T1000 (cell line): ENCODE data around the gene CLEC20A.

ENCODE experiments used
- DNase-seq: peaks from one replicate; lab custom pipeline; 2025; ENCODE audit warnings: mixed read lengths; lab: John Stamatoyannopoulos, UW

CLEC20A gene

DNA sequence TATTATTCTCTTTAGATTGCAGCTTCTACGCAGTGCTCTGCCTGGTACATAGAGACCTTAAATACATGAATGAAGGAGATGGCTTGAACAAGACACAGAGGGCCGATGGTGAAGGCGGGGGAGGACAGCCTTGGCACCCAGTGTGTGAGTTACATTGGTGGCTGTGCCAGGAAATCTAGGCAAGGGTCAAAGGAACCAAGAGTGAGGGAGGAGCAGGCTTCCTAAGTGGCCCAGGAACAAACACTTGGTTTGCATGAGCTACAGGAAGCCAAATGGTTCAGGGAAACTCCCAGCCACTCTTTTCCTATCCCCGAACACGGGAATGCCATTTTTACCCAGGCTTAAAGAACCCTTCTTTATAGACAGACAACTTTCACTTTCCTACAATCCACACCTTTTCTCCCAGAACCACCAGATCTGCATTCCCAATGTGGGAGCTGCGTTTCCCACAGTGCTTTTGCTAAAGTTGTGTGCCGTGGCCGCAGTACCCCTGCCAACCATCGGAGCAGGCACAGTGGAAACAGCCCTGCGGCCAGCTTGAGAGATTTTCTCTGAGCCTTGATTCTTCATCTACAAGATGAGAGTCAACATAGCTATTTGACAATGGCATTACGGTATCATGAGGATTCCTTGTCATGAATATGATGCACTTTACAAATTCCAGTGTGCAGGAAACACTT, 3.5 kb upstream of the CLEC20A start:
- no peak for DNase-seq

DNA sequence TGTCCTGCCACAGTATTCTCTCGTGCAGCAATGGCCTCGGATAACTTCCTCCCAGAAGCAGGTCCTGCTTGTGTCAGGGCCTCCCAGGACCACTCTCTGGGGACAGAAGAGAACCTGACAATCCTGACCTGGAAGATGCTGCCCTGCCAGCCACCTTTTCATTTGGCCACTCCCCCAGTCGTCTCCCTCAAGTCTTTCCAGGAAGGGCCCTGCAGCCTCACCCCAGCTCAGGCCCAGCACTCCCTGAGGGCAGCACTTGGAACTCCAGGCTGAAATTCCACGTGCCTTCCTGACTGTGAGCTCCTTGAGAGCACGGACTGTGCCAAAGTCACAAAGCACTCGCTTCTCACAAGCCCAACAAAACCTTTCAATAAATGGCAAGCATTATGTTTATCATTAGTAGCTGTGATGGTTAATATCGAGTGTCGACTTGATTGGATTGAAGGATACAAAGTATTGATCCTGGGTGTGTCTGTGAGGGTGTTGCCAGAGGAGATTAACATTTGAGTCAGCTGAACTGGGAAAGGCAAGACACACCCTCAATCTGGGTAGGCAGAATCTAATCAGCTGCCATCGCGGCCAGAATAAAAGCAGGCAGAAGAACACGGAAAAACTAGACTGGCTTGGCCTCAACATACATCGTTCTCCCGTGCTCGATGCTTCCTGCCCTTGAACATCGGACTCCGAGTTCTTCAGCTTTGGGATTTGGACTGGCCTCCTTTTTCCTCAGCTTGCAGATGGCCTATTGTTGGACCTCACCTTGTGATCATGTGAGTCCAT, 2.3 kb upstream of the CLEC20A start:
- DNase-seq, result no peak

DNA sequence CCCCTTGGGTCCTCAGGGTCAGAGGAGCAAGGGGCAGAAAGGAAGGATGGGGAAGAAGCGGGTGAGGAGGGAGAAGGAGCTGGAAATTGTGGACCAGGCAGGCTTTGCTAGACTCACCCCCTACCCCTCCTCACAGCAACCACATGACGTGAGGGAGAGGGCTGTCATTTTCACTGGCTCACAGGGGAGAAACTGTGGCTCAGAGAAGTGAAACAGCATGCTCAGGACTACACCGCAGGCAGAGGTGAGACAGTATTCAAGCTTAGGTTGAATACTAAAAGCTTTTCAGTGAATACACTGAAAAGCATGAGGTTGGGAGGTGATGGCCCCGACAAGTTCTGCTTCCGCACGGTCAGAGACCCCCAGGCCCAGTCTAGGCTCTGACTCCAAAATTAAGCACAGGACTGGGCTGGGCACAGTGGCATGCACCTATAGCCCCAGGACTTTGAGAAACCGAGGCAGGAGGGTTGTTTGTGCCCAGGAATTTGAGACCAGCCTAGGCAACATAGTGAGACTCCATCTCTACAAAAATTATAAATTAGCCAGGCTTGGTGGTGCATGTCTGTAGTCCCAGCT, 1.2 kb upstream of the CLEC20A start:
- DNase-seq, result no peak

DNA sequence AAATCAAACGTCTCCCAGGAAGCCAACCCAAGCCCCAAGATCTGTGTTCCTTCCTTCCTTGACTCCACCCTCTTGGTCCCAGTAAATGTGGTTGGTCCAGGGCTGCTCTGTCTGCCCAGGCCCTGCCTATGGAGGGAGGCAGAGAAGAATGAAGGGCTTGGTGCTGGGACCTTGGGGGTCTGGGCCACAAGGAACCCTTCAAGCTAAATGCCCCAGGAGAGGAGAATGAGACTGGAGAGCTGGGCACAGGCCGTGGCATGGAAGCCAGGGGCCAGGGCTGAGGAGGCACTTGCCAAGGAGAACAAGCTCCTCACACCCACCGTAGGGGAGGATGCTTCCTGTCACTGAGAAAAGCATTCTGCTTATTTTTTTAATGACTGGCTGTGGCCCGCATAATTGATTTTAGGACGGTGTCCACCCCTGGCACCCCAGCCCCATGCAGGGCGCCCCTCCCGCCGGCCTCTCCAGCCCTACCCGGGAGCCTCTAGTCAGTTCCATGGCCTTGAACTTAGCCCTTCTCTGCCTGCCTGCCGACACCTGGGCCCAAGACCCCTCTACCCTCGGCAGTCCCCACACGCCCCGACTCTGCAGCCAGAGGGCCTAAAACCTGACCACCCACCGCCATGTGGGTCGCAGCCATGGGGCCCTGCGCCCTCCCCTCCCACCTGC, 889 bp downstream of the CLEC20A start:
- DNase-seq, result no peak

DNA sequence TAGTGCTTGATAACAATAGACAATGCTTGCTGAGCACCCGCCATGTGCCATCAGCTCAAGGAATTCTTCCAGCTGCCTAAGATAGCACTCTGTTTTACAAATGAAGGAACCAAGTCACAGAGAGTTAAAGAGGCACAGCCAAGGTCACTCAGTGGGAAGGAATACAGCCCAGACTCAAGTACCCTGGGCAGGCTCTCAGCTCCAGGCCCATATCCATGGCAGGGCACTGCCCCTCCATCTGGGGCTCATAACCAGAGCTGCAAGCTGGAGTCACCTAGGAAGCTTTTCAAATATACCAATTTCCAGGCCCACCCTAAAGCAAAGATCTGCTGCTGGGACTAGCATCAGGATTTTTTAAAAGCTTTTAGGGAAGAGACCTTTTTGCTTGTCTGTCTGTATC, 1.6 kb downstream of the CLEC20A start:
- no peak for DNase-seq

DNA sequence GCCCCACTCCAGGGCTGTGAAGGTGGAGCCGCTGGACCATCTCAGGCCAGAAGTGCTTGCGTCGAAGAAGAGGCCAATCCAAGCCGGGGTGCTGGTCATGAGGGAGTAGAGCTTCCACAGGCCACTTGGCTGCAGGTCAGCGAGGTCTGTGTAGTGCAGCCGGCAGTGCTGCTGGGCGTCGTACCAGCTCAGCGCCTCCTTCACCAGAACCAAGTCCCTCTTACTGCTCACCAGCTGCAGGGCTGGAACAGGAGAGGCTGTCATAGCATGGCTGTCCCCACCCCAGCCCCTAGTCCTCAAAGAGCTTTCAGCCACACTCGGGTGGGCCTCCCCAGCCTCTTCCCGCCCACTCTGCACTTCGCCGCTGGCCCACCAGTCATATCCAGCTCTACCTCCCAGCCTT, 2.2 kb downstream of the CLEC20A start:
- DNase-seq, result no peak

DNA sequence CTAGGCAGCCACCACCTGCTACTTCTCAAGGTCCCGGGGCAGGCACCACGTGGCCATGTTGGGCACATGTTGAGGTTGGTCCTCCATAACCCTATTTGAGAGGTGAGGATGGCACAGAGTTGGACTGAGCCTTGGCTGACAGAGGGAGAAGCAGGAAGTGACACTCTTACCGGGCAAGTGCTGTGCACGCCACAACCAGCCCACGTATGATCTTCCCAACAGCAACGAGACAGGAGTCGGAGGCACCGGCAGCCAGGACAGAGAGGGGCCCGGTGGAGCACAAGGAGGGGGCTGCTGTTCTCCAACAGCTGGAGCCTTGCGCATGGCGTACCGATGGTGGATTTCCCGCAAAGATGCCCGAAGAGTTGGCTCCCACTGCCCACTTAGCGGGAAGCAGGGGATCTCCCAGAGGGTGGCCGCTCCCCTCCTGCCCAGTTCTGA, 3.4 kb downstream of the CLEC20A start:
- DNase-seq, result no peak

DNA sequence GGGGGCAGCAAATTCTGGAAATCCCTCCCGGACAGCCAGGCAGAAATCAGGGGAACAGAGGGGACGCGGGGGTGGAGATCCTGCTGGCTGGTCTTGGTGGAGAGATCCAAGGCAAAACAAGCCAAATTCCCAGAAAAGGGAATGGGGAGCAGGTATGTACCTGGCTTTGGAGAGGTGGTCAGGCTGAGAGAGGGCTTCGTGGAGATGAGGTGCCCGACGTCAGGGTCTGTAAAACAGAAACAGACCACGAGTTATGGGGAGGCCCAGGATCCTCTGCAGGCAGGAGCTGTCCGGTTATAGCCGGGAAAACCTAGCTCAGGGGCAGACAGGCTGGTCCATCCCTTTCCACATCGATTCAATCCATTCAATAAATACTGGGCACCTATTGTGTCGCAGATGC, 4.4 kb downstream of the CLEC20A start:
- no peak for DNase-seq

DNA sequence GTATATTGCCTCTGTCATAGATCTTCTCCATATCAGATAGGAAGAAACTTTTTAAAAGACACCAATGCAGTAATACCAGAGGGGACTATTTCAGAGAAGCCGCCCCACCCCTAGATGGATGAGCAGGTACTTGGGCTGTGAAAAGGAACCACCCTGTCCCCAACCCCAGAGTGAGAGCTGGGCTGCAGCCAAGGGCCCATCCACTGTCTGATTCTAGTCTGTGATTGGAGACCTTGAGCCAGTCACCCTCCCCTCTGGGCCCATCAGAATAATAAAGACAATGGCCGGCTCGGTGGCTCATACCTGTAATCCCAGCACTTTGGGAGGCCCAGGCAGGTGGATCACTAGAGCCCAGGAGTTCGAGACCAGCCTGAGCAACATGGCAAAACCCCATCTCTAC, 5.0 kb downstream of the CLEC20A start:
- DNase-seq, result no peak

DNA sequence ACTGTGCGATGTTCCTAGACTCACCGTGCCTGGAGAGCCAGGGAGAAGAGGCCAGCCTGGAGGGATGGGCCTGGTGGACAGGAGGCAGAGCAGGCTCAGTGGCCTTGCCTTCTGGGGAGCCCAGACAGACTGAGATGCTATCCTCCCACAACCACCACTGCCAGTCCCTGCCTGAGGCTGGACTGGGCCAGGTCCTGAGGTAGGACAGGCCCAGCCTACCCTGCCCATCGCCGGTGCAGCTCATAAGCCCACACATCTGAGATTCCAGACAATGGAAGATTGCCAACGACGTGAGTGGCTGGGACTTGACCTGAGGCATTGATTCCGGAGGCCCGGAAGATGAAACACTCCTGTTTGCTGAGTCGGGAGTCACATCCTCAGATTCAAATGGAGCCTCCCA, 5.8 kb downstream of the CLEC20A start:
- DNase-seq, result no peak

DNA sequence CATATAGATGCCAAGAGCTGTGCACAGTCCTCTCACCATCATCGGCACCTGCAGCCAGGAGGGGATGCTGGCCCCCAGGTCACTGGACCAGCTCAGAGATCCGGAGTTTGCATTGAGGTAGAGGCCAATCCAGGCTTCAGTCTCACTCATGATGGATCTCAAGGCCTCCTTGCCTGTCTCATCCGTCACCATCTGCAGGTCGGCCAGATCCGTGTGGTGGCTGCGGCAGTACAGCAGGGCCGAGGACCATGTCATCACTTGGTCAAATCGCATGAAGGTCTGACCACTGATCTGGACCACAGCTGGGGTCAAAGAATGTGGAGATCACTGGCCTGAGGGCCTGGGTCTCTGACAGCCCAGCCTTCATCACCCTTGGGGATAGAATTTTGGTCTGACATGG, 6.6 kb downstream of the CLEC20A start:
- no peak for DNase-seq

DNA sequence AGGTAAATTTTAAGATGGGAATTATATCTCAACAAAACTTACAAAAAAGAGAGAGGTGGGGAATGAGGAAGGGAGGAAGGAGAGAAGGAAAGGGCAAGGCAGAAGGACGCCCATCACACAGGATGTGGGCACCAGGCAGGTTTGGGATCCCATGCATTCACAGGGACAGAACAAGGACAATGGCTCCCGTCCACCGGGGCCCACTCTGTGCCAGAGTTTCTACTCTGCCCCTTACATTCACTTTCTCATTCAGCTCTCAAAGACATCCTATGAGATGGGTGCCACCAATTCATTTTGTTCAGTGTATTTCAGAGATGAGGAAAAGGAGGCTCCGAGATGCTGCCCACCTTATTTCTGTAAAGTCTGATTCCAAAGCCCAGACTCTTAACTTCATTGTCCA, 7.4 kb downstream of the CLEC20A start:
- no peak for DNase-seq

DNA sequence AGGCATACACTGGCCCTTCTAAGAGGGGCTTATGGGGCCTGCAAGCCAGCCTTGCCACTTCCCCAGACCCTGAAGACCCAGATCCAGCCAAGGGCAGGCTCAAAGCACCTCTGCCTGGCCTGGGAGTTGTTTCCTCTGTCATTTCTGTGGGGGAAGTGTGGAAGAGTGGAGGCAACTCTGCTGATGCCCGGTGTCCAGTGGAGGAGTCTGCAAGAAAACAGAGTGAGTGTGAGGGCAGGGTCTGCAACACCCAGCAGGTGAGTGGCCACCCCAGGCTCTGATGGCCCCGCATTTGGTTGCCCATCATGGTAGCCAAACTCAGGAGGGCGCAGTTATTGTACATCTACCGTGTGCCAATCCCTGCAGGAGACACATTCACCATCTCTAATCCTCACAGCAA, 8.4 kb downstream of the CLEC20A start:
- DNase-seq, result no peak

DNA sequence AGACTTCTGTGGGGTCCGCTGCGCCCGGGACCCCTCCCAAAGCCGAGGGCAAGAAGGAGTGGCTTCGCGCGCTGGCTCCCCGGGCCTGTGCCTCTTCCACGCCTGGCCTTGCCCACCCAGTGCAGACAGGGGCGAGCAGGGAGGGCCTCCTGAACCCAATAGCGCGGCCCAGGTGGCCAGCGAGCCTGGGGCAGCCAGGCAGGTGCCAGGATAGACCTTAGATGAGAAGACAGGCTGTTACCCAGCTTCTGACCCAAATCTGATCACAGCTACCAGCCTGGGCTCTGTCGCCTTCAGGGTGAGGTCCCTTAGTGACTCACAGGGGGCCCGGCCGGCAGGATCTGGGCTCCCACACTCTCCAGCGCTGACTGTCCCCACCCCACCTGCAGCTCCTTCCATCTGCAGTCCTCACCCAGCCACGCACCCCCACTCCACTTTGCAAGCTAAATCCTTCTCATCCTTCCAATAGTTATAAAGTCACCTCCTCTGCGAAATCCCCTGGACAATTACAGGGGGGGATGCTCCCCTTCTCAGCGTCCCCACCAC, 9.6 kb downstream of the CLEC20A start:
- no peak for DNase-seq

DNA sequence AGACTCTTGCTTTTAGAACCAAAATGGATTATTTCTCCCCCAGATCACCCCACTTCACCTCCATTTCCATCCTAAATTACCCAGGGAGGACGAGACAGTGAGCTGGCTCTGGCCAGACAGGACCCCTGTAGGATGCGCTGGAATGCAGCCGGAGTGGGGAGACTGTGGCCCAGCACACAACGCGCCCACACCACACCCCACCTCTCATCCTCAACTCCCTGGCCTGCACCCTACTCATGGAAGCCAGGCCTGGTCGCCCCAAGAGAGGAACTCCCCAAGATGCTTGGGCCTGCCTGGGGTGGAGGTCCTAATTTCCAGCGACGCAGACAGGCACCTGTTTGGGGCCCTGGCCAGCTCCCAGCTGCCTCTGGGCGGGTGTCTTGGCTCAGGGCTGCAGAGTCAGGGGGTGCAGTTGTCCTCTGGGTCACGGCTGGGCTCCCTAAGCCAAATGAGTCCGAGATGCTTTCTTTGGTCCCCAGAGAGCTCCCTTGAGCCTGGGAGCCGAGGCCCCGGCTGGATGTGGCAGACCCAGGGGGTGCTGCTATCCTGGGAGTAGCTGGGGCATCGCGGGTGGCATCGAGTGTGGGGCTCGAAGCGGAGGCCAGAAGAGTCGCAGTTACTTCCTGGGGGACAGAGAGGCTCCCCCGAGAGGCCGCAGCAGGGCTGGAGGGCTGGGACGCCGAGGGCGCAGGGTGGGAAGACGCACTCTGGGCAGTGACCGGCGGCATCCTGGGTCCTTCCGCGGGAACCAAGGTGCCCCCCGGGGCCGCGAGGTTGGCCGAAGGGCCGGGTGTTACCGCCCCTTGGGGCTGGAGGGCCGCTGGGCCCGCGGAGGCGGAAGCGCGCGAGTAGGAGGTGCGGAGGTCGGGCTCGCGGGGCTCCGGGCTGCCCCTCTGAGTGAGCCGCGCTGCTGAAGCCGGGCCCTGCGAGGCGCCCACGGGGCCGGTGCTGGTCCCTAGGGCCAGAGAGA, 10.4 kb downstream of the CLEC20A start:
- no peak for DNase-seq

DNA sequence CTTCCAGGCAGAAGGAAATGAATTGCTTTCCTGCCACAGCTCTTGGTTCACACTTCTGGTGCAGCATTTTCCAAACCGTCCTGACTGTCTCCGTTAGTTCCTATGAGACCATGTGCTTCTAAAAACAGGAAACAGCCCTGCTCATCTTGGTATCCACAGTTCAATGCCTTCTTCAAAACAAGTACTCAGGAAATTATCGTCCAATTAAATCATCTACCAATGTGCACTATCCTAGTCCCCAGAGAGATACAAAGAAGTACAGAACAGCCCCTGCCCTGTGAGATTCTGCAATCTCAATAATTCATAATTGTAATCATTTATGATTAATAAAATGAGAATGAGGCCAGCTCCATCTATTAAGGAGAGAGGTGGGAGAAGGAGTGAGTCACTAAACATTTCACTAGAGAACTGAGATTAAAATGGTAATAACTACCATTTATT, 11.2 kb downstream of the CLEC20A start:
- DNase-seq, result no peak

DNA sequence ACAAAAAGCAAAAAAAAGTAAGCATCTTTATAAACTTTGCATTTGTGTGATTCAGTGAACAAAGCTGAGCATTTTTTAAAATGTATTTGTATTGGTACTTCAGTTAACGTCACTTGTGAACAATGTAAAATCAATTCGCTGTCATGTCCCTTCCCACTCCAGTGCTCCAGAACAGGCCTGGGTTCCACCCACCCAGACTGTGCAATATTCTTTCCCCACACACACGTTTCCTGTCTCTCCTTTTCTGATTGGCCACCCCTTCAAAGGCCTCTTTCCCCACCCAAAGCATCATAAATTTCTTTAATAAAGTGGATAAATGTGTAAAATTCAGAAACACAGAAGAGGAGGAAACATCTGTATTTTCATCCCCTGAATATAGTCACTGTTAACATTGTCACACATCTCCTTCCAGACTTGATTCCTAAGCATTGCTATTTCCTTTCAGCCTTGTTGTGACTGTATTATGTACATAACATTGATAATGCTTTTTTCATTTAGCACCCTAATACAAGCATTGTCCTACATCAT, 12.0 kb downstream of the CLEC20A start:
- DNase-seq, result no peak

DNA sequence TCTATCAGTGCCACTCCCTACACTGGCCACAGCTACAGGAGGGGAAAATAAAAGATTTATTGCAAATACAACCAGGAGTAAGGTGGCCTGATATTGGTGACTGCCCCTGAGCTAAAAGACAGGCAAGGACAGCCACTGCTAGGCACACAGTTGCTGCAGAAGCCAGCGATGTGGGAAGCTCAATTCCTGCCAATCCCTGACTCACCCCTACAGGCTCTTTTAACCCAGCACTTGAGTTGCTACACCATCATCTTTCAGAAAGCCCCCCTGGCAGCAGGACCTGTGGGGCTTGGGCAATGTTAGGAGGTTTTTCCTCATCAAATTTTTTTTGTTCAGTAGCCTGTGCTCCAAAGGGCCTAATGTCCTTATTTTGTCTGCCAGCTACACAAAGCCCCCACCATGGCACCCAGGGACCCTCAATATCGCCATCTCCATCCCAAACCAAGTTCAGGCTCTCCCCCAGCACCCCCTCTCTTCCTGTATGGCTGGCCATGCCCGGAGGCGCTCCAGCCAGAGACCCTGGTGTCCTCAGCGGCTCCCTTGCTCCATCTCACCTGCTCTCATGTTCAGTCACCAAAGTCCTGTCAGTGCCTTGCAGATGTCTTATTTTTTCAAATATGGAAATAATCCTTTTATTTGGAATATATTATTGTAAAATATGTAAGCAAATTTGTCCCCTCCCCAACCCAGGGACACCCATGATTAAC, 13.4 kb downstream of the CLEC20A start:
- no peak for DNase-seq

DNA sequence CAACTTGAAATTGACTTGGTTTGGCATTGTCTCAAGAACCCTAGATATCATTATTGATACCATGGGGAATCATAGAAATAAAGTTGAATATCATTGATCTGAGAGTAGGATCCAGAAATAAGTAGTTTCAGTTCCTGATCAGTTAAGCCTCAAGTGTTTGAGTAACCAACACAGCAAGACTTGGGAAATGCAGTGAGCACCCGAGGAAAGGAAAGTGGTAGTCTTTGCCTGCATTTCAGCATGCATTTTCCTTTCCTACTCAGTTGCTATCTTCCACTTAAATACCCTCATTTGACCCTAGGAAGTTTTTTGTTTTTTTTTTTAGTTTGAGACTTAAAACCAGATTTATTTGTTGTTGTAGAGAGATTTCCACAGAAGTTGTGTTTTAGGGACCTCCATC, 18.9 kb downstream of the CLEC20A start:
- DNase-seq, result no peak

DNA sequence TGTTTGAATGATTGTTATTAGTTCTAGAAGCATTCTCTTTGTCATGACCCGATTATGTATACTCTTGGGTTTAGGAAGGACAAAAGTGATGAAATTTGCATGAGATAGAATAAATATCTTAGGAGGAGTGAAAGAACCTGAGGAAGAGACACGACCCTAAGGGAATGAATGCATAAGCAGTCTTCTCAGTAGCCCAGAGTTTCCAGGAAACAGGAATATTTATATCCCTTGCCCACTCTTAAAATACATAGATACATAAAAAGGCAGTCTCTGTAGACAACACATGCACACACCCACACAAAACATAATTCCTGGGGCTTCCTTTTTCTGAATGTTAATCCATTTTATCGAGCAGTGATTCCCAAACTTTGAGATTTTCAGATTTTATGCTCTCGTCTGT, 19.4 kb downstream of the CLEC20A start:
- no peak for DNase-seq
